GM12878 (cell line): ENCODE data around the gene FMR1. TPM values are rescaled to one million over a fixed set of nuclear protein-coding genes. Genes with fewer than 3 reads are reported as not detected.

Source experiments
- ATAC-seq: fragments of 200-7000 bp; cut with Tn5 transposase; 3 replicates; pipeline ENCODE4 v1.9.1; 2020; ENCODE audit warnings: mild to moderate bottlenecking, moderate library complexity
- BruUV-seq: library from RNA; stranded (reverse); fragments of 400-500 nt; replicated peaks from 2 replicates; lab custom pipeline; 2021; lab: Mats Ljungman, UMichigan
- CTCF ChIA-PET: fragments of 300-600 bp; sonication (Branson Sonifier 250); formaldehyde crosslinking; extraction: SDS; loops from one replicate; lab custom pipeline; 2021; ENCODE audit warnings: inconsistent platforms; lab: Yijun Ruan, JAX
- POLR2A ChIA-PET: fragments of 350-600 bp; formaldehyde crosslinking; extraction: SDS; loops from one replicate; lab custom pipeline; 2021; ENCODE audit warnings: inconsistent platforms; lab: Charles Lee
- RAD21 ChIA-PET: fragments of 300-600 bp; sonication (Branson Sonifier 250); formaldehyde crosslinking; loops from one replicate; lab custom pipeline; 2023; ENCODE audit warnings: antibody characterized with exemption; ENCODE audit not compliant: unreplicated experiment; lab: Charles Lee
- SMC1A ChIA-PET: fragments of 300-600 bp; sonication (Branson Sonifier 250); formaldehyde crosslinking; loops from one replicate; lab custom pipeline; 2023; ENCODE audit not compliant: unreplicated experiment, uncharacterized antibody; lab: Charles Lee
- DNase-seq: peaks from one replicate; pipeline ENCODE4 v3.0.0-alpha.2; 2011; ENCODE audit warnings: low read depth, low spot score
- FAIRE-seq: peaks from 3 replicates; lab custom pipeline; 2011; peaks lifted over from hg19 to GRCh38; lab: Jason Lieb, UNC
- H2AFZ ChIP-seq: 2 replicates; pipeline ENCODE4 v1.6.0; 2011; ENCODE audit warnings: low read depth, low read length, control low read depth; ENCODE audit not compliant: control insufficient read depth
- H3K27ac ChIP-seq: 2 replicates; pipeline ENCODE4 v1.5.1; 2011; ENCODE audit warnings: control low read depth; ENCODE audit not compliant: control insufficient read depth, insufficient read depth
- H3K27me3 ChIP-seq, 2 experiments: replicated peaks in 1 of 2; 2 replicates each; pipeline versions ENCODE4 v1.6.0 to v1.6.1; 2011; ENCODE audit warnings: low read length in 1 of 2; ENCODE audit not compliant: control insufficient read depth in 2 of 2, insufficient read depth in 2 of 2
- H3K36me3 ChIP-seq, 2 experiments: 2 replicates each; pipeline ENCODE4 v1.5.1; 2011; ENCODE audit warnings: low read length in 1 of 2; ENCODE audit not compliant: control insufficient read depth in 2 of 2, insufficient read depth in 2 of 2
- H3K4me1 ChIP-seq: 2 replicates; pipeline ENCODE4 v1.6.1; 2011; ENCODE audit warnings: mild to moderate bottlenecking, low read length, moderate library complexity, mixed read lengths; ENCODE audit not compliant: control insufficient read depth, insufficient read depth
- H3K4me2 ChIP-seq: 2 replicates; pipeline ENCODE4 v1.6.0; 2011; ENCODE audit warnings: control low read depth; ENCODE audit not compliant: control insufficient read depth, insufficient read depth
- H3K4me3 ChIP-seq: fragments of 200-600 bp; sonication (generic); 2 replicates; pipeline ENCODE4 v1.5.1; 2016
- H3K79me2 ChIP-seq: 2 replicates; pipeline ENCODE4 v1.6.0; 2011; ENCODE audit warnings: low read length; ENCODE audit not compliant: control insufficient read depth, insufficient read depth
- H3K9ac ChIP-seq: 2 replicates; pipeline ENCODE4 v1.8.0; 2011; ENCODE audit warnings: low read length, control low read depth, mixed read lengths; ENCODE audit not compliant: control insufficient read depth, insufficient read depth
- H3K9me3 ChIP-seq: replicated peaks from 3 replicates; pipeline ENCODE4 v1.5.1; 2011; ENCODE audit warnings: mild to moderate bottlenecking, low read length; ENCODE audit not compliant: control insufficient read depth, insufficient read depth
- H4K20me1 ChIP-seq: 2 replicates; pipeline ENCODE4 v1.6.0; 2011; ENCODE audit not compliant: control insufficient read depth, insufficient read depth
- ATF2 ChIP-seq: IDR thresholded peaks from 2 replicates; pipeline ENCODE4 v1.6.1; 2012; ENCODE audit warnings: low read length, inconsistent platforms
- BACH1 ChIP-seq: fragments of 450-650 bp; IDR thresholded peaks from 2 replicates; pipeline ENCODE4 v1.6.1; 2017; ENCODE audit warnings: mild to moderate bottlenecking, borderline replicate concordance
- CBFB ChIP-seq: IDR thresholded peaks from 2 replicates; pipeline ENCODE4 v1.6.1; 2016; ENCODE audit warnings: antibody characterized with exemption, low read depth
- CHD2 ChIP-seq: IDR thresholded peaks from 2 replicates; pipeline ENCODE4 v1.6.1; 2011; ENCODE audit warnings: low read depth, low read length, improper control_type of control experiment, borderline replicate concordance
- MXI1 ChIP-seq: fragments of 150-350 bp; IDR thresholded peaks from 2 replicates; pipeline ENCODE4 v1.6.1; 2011; ENCODE audit warnings: low read depth, mild to moderate bottlenecking, inconsistent platforms, low read length, improper control_type of control experiment
- NR2C1 ChIP-seq: fragments of 450-650 bp; IDR thresholded peaks from 2 replicates; pipeline ENCODE4 v1.6.1; 2017; ENCODE audit warnings: antibody characterized with exemption, mild to moderate bottlenecking, moderate library complexity
- NR2C2 ChIP-seq: IDR thresholded peaks from 2 replicates; pipeline ENCODE4 v1.6.1; 2011; ENCODE audit warnings: borderline replicate concordance, low read depth; ENCODE audit not compliant: control insufficient read depth, insufficient read length
- POLR2A ChIP-seq: IDR thresholded peaks from 2 replicates; pipeline ENCODE4 v1.6.1; 2011; ENCODE audit warnings: low read depth, mild to moderate bottlenecking, low read length
- RCOR1 ChIP-seq: conservative IDR thresholded peaks from 2 replicates; pipeline ENCODE4 v1.6.1; 2012; ENCODE audit warnings: low read depth, low read length, improper control_type of control experiment
- STAT1 ChIP-seq: fragments of 450-650 bp; conservative IDR thresholded peaks from 2 replicates; pipeline ENCODE4 v1.6.1; 2014; ENCODE audit warnings: antibody characterized with exemption, mild to moderate bottlenecking
- SUPT20H ChIP-seq: IDR thresholded peaks from 2 replicates; pipeline ENCODE4 v1.6.1; 2011; ENCODE audit warnings: low read depth, mild to moderate bottlenecking, low read length, moderate library complexity, borderline replicate concordance; ENCODE audit not compliant: control insufficient read depth
- TCF3 ChIP-seq: IDR thresholded peaks from 2 replicates; pipeline ENCODE4 v1.6.1; 2012; ENCODE audit warnings: low read depth, mild to moderate bottlenecking, low read length, borderline replicate concordance; ENCODE audit not compliant: insufficient read depth
- ZBTB4 ChIP-seq: fragments of 450-650 bp; formaldehyde crosslinking; IDR thresholded peaks from 2 replicates; pipeline ENCODE4 v1.4.0; 2022; ENCODE audit warnings: mild to moderate bottlenecking, moderate library complexity
- ZNF622 ChIP-seq: fragments of 450-650 bp; IDR thresholded peaks from 2 replicates; pipeline ENCODE4 v1.6.1; 2017; ENCODE audit warnings: mild to moderate bottlenecking, inconsistent platforms
- WGBS: methylation state at CpG from one replicate; pipeline ENCODE4 v1.1.6; 2016; ENCODE audit warnings: low lambda C conversion rate; ENCODE audit not compliant: insufficient replicate concordance, insufficient coverage; ENCODE audit errors: missing lambda C conversion rate; 5-methylcytosine and 5-hydroxymethylcytosine counted together
- in situ Hi-C: fragments of 300-500 bp; cut with MboI; formaldehyde crosslinking; loops from 9 replicates; pipeline ENCODE4 v1.14.3; 2018; ENCODE audit warnings: mixed read lengths
- intact Hi-C: fragments of 100-400 bp; cut with micrococcal nuclease; formaldehyde crosslinking; loops from one replicate; pipeline ENCODE4 v1.14.2; 2022; ENCODE audit not compliant: unreplicated experiment
- polyA plus RNA-seq, 11 experiments: library from polyadenylated mRNA; depleted of rRNA in 4 of 11; unstranded in 6 of 11; stranded (reverse) in 5 of 11; fragments of >200 nt; fragmentation: Nextera tagmentation in 4 of 11; fragmentation: Illumina TruSeq in 1 of 11; extraction: Ambion mirVana in 4 of 11; extraction: Trizol in 1 of 11; gene quantifications; 1 replicate in 1 of 11; 2 replicates in 10 of 11; pipeline versions ENCODE4 v1.2.1 to v1.2.3, GENCODE V29; 2011 to 2016; ENCODE audit warnings: inconsistent platforms in 2 of 11, missing spikeins in 2 of 11, low read depth in 1 of 11
- total RNA-seq, 4 experiments: library from RNA; depleted of rRNA in 3 of 4; stranded (reverse); fragments of >200 nt in 3 of 4; fragmentation: Illumina TruSeq in 1 of 4; extraction: Trizol in 1 of 4; gene quantifications; 2 replicates each; pipeline versions ENCODE4 v1.2.1 to v1.2.3, GENCODE V29; 2013 to 2021

The FMR1 gene
- total and polyA plus RNA-seq, 10 of the 15 experiments (the other 5 are each of a cell fraction or from before 2014, with no cell fraction given) = 7.9 to 37.5 (median 19.3) TPM

GRCh38 chrX:147901461-147902126 is 10.1 kb upstream of the FMR1 start:
- H3K9ac ChIP-seq = no peak overlapping the region
- TF ChIP-seq POLR2A (no peak), CHD2 (no peak), ZNF622 (no peak), MXI1 (no peak), SUPT20H (no peak), RCOR1 (no peak)
- H2AFZ ChIP-seq = no peak overlapping the region
- H3K9me3 ChIP-seq = no peaks in the 10 kb centered on the region; the same call in 2 of the 3 replicates
- no peak overlapping the region for H3K27ac ChIP-seq
- POLR2A ChIA-PET = no interaction called here
- intact Hi-C loops (no loop called here), in situ Hi-C loops (no loop called here)
- no peaks in the 10 kb centered on the region for H3K27me3 ChIP-seq
- BruUV-seq = no TSS peak
- ATAC-seq (no peak), FAIRE-seq (no peak), DNase-seq (no peak)
- no peaks in the 10 kb centered on the region for H3K79me2 ChIP-seq
- no peaks in the 10 kb centered on the region for H3K4me1 ChIP-seq
- CTCF ChIA-PET = no interaction called here
- SMC1A ChIA-PET = interaction anchor here (0.7 kb wide), 1 partner anchor 606 kb away, joined by 3 read pairs; no protein-coding TSS in a partner anchor
- no peaks in the 10 kb centered on the region for H4K20me1 ChIP-seq
- WGBS = 13% methylated on average over 6 of the region's 6 CpGs
- RAD21 ChIA-PET = no interaction called here
- no peaks in the 10 kb centered on the region for H3K36me3 ChIP-seq
- no peak overlapping the region for H3K4me2 ChIP-seq
- no peak overlapping the region for H3K4me3 ChIP-seq

GRCh38 chrX:147902270-147902669 is 9.4 kb upstream of the FMR1 start:
- Histone ChIP-seq H3K27ac (no peak overlapping the region), H3K36me3 (no peaks in the 10 kb centered on the region), H3K79me2 (no peaks in the 10 kb centered on the region), H3K4me3 (no peak overlapping the region), H4K20me1 (no peaks in the 10 kb centered on the region), H2AFZ (no peak overlapping the region), H3K27me3 (no peaks in the 10 kb centered on the region), H3K9ac (no peak overlapping the region), H3K9me3 (no peaks in the 10 kb centered on the region), H3K4me2 (no peak overlapping the region), H3K4me1 (no peaks in the 10 kb centered on the region)
- RAD21 ChIA-PET = no interaction called here
- intact Hi-C loops = no loop called here
- in situ Hi-C loops = no loop called here
- ATAC-seq = no peak
- FAIRE-seq = no peak
- SMC1A ChIA-PET = no interaction called here
- no TSS peak for BruUV-seq
- 28% methylated on average over 2 of the region's 2 CpGs for WGBS
- no peak for DNase-seq
- POLR2A ChIA-PET = no interaction called here
- CTCF ChIA-PET = interaction anchor here (1.2 kb wide), 1 partner anchor 9 kb away, joined by 3 read pairs; the partner anchor contains the start of gene FMR1
- no peak for TF ChIP-seq ZBTB4 (CRISPR knock-in tag)
- TF ChIP-seq BACH1 = no peak
- no peak for TF ChIP-seq NR2C2
- no peak for TF ChIP-seq NR2C1
- TF ChIP-seq TCF3 = no peak
- TF ChIP-seq STAT1 = no peak
- TF ChIP-seq CBFB = no peak
- no peak for TF ChIP-seq ATF2
